ENCODE results near the gene HIPK1.
"Not testable (repeated sequence)": the region's sequence is repeated elsewhere in the genome, so short reads cannot be mapped to it uniquely, and the experiment has no call there.

The HIPK1 gene

GRCh38 chr1:114015075-114015474 lies 86.0 kb downstream of the HIPK1 start:
- no peak for DNase-seq

- DNase-seq, result not testable (repeated sequence)
Measured at GRCh38 chr1:114019724-114020123, 90.6 kb downstream of the HIPK1 start.

DNA sequence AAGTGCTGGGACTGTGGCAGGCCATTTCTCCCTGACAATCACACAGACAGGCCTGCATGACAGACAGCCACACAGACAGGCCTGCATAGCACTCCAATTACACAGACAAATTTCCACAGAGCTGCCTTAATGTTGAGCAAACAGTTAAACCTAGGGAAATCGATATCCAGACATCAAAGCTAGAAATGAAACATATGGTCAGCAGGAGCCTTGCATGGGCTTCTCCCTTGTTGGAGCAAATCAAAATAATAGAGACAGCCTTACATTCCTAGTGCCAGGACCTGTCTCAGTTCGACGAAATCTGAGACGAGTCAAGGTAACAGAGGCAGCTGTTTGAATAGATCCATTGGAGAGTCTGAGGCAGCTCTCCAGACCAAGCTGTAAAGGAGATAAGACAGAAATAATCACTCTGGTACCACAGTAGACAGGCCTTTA lies 92.6 kb downstream of the HIPK1 start:
- no peak for DNase-seq

- no peak for DNase-seq
Measured at GRCh38 chr1:114022877-114023276, 93.8 kb downstream of the HIPK1 start.

GRCh38 chr1:114023377-114023776 lies 94.3 kb downstream of the HIPK1 start:
- DNase-seq, result no peak

DNA sequence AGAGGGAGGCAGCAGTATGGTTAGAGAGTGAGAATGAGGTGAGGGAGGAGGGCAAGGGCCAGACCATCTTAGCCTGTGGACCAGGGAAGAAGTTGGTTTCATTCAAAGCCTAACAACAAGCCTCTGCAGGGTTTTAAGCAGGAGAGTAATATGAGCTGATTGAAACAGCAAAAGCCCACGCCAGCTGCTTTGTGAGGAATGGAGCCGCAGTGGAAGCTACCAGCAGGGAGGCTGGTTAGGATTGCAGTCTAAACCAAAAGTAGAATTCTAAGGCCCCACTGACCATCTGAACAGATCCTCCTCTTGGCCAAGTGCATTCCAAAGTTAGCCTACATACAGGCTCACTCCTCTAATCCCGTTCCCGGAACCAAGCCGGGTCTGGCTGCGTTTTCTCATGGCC lies 94.9 kb downstream of the HIPK1 start:
- DNase-seq, result no peak

DNA sequence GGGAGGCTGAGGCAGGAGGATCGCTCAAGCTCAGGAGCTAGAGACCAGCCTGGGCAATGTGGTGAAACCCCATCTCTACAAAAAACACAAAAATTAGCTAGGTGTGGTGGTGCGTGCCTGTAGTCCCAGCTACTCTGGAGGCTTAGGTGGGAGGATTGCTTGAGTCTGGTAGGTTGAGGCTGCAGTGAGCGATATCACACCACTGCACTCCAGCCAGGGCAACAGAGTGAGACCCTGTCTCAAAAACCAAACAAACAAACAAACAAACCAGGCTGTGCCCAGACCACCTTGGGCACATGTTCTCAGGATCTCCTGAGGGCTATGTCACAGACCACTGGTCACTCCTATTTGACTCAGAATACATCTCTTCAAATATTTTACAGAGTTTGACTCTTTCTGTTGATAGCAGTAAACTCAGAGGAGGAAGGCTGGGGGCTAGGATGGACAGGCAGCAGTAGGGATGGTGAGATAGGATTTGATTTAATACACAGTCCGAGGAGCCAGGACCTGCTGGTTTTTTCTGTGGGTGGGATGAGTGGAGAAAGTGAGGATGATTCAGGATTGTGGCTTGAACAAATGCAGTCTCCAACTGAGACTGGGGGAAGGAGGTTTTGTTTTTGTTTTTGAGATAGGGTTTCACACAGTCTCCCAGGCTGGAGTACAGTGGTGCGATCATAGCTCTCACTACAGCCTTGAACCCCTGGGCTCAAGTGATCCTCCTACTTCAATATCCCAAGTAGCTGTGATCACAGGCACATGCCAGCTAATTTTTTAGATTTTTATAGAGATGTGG lies 96.7 kb downstream of the HIPK1 start:
- DNase-seq, result no peak

GRCh38 chr1:114026797-114027196 lies 97.7 kb downstream of the HIPK1 start:
- no peak for DNase-seq
